Measurements from ENCODE around the gene SLC2A3.
"Not testable (repeated sequence)": the region's sequence is repeated elsewhere in the genome, so short reads cannot be mapped to it uniquely, and the experiment has no call there.

Gene SLC2A3

GRCh38 chr12:7954418-7954817 is 18.4 kb upstream of the SLC2A3 start:
- H3K4me3 ChIP-seq, result not testable (repeated sequence)

DNA sequence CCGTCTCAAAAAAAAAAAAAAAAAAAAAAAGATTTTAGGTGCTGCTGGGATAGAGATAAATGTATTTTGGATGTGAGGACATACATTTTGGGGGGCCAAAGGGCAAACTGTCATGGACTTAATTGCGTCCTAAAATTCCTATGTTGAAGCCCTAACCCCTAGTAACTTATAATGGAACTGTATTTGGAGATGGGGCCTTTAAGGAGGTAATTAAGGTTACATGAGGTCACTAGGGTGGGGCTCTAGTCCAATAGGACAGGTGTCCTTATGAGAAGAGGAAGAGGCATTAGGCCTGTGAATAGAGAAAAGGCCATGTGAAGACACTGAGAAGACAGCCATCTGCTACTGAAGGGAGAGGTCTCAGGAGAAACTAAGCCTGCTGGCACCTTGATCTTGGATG is 17.9 kb upstream of the SLC2A3 start:
- not testable (repeated sequence) for H3K27ac ChIP-seq, H3K4me3 ChIP-seq

More at GRCh38 chr12:7954418-7954817, 18.4 kb upstream of the SLC2A3 start:
- not testable (repeated sequence) for H3K27ac ChIP-seq

DNA sequence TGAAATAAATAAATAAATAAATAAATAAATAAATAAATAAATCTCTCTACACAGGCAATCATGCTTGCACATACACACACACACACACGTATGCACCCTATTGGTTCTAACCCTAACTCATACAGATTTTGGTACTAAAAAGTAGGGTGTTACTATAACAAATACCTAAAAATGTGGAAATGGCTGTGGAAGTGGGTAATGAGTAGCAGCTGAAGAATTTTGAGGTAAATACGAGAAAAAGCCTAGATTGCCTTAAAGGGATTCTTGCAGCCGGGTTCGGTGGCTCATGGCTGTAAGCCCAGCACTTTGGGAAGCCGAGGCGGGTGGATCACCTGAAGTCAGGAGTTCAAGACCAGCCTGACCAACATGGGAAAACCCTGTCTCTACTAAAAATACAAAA is 15.7 kb upstream of the SLC2A3 start:
- Histone ChIP-seq H3K4me3 (no peak overlapping the region), H3K27ac (no peak overlapping the region)

GRCh38 chr12:7950230-7950943 is 14.4 kb upstream of the SLC2A3 start:
- H3K4me3 ChIP-seq, H3K27ac ChIP-seq: not testable (repeated sequence)

GRCh38 chr12:7948589-7949260 is 12.7 kb upstream of the SLC2A3 start:
- Histone ChIP-seq H3K4me3 (no peak overlapping the region), H3K27ac (peak overlapping the region in 1 of 21 experiments; percentile 34)

DNA sequence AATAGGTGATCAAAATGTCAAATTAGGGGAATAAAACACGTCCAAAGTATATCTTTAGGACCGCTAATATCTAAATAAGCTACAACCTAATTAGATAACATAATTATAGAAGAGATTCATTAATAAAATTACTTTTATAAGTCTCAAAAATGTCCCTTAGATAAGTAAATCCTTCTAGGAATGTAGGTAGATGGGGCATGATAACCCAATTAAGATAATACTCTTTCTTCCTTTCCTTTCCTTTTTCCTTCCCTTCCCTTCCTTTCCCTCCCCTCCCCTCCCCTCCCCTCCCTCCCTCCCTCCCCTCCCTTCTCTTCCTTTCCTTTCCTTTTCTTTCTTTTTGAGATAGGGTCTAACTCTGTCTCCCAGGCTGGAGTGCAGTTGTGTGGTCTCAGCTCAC is 11.0 kb upstream of the SLC2A3 start:
- Histone ChIP-seq H3K27ac (no peak overlapping the region), H3K4me3 (no peak overlapping the region)

DNA sequence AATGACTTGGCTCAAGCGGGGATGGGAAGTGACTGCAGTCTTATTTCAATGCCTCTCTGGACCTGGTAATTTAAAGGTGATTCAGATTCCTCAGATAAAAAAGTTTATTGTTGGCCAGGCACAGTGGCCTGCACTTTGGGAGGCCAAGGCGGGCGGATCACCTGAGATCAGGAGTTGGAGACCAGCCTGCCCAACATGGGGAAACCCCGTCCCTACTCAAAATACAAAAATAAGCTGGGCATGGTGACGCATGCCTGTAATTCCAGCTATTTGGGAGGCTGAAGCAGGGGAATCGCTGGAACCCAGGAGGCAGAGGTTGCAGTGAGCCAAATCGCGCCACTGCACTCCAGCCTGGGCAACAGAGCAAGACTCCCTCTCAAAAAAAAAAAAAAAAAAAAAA is 8.8 kb upstream of the SLC2A3 start:
- not testable (repeated sequence) for H3K27ac ChIP-seq, H3K4me3 ChIP-seq

- H3K4me3 ChIP-seq, result no peak overlapping the region
- no peak overlapping the region for H3K27ac ChIP-seq
Observed at GRCh38 chr12:7940906-7941305, 4.9 kb upstream of the SLC2A3 start.

DNA sequence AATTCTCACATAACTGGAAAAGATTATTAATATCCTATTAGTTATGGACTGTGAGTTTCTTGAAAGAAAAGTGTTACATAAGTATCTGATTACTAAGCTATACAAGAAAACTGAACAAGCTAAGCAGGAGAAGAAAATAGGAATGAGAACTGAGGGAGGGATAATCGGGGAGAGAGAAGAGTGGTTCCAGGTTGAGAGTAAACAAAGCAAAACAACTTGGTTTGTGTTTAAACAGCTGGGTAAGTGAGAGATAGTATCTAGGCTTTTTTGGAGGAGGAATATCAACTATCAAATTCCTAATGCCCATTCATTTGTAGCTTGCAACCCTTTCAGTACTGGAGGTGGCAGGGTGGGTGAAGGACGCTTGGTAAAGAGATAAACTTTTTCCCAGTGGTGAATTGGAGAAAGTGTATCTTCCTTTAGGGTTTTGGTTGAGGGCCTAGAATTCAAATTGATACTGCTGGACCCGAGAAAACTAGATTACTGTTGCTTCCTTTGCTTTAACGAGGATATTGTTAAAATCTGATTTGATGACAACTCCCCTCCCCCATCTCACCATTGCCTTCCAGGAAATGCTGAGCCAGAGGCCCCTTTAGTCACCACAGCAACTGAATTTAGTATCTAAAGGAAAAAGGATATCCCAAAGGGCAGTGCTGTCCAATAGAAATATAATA is 2.0 kb upstream of the SLC2A3 start:
- no peak overlapping the region for H3K4me3 ChIP-seq
- H3K27ac ChIP-seq, result peak overlapping the region in 11 of 21 experiments; percentile 12 to 74 (median 55)

DNA sequence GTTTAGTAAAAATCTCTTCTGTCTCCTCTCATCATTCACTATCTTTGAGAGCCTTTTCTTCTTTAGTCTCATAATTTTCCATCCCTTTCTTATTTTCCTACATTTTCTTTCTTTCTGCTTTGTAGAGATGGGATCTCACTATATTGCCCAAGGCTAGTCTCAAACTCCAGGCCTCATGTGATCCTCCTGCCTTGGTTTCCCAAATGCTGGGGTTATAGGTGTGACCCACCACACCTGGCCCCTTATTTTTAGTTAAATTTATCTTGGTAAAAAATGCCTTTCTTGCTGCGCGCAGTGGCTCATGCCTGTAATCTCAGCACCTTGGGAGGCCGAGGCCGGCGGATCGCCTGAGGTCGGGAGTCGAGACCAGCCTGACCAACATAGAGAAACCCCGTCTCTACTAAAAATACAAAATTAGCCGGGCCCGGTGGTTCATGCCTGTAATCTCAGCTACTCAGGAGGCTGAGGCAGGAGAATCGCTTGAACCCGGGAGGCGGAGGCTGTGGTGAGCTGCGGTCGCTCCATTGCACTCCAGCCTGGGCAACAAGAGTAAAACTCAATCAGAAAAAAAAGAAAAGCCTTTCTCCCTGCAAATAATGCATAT is 996 bp downstream of the SLC2A3 start:
- Histone ChIP-seq H3K27ac (peak overlapping the region in 20 of 21 experiments; percentile 25 to 91 (median 81)), H3K4me3 (peak overlapping the region; percentile 39 to 73 (median 55))

DNA sequence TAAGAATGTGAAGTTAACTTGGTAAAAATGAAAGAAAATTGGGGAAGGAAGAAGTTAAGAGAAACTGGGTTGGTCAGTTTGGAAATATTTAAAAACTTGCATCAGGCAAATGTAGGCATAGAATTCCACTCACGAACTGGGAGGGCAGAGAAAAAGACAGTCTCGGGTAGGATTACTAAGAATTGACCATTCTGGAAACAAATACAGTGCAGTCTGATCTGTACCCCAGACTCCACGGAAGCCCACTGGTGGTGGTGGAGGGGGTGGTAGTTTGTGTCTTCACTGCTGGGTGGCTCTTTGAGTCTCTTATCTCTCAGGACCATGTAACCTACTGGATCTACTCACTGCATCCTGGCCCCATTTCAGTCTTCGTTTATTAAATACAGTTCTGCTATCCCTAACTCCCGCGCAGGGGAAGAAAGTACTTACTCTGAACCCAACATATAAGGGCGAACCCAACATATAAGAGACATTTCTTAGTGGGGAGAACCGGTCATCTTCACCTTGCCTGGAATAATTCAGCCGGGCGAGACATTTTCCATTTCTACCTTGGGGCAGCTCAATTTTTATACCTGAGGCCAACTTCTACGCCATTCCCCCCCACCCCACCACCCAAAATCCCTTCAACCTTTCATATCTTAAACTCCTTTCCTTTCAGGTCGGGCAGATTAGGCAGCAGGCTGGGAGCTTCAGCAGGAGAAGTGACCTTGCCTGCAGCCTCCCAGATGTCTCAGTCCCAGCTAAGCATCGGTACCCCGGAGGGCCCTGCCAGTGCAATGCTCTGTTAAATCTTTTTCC is 1.7 kb downstream of the SLC2A3 start:
- peak overlapping the region in 20 of 21 experiments; percentile 25 to 91 (median 81) for H3K27ac ChIP-seq
- peak overlapping the region; percentile 39 to 73 (median 55) for H3K4me3 ChIP-seq

DNA sequence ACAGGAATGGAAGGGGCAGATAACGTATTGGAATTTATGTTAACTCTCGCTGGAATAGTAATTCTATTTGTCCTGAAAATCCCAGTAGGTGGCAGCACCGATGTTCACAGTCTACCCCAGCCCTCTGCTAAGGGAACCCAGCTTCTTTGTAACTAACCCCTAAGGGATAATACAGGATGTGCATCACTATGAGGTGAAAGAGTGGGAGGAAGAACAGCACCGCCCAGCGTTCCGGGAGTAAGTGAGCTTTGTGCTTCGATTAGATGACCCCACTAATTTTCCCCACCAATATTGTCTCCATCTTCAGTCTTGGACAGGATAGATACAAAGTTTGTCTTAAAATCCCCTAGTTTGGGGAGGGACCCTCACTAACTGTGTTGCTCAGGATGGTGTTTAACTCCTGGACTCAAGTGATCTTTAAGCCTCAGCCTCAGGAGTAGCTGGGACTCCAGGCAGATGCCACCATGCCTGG is 2.7 kb downstream of the SLC2A3 start:
- Histone ChIP-seq H3K27ac (peak overlapping the region in 17 of 21 experiments; percentile 20 to 91 (median 83)), H3K4me3 (peak overlapping the region; percentile 19 to 73 (median 49))

DNA sequence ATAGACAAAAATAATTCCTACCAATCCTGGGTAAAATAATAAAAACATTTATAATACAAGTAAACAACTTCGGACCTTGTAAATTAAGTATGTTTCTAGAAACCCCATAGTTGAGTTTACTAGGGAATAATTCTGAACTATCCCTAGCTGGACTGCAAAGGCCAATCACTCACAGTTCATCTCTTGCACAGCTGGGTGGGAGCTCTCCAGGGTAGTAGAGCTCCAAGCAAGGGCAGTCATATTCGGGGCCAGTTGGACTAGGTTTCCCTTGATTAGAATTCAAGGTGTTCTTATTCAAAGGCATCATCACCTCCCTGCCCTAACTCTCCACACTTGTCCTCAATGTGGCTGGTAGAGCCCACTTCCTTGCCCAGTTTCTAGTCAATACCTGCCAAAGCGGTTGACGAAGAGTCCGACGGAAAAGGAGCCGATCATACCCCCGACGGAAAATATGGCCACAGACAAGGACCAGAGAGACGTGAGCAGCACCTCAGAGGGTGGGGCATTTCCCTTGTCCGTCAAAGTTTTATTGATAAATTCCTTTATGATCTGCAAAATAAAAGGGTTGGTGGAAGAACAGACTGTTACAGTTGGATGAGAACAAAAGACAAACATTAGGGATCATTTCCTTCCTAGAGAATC is 3.3 kb downstream of the SLC2A3 start:
- peak overlapping the region in 2 of 7 experiments; percentile 61 to 73 for H3K4me3 ChIP-seq
- peak overlapping the region in 6 of 21 experiments; percentile 24 to 89 (median 59) for H3K27ac ChIP-seq

GRCh38 chr12:7929083-7929792 is 6.7 kb downstream of the SLC2A3 start:
- Histone ChIP-seq H3K27ac (no peak overlapping the region), H3K4me3 (no peak overlapping the region)

GRCh38 chr12:7927470-7927869 is 8.5 kb downstream of the SLC2A3 start:
- Histone ChIP-seq H3K27ac (no peak overlapping the region), H3K4me3 (no peak overlapping the region)

DNA sequence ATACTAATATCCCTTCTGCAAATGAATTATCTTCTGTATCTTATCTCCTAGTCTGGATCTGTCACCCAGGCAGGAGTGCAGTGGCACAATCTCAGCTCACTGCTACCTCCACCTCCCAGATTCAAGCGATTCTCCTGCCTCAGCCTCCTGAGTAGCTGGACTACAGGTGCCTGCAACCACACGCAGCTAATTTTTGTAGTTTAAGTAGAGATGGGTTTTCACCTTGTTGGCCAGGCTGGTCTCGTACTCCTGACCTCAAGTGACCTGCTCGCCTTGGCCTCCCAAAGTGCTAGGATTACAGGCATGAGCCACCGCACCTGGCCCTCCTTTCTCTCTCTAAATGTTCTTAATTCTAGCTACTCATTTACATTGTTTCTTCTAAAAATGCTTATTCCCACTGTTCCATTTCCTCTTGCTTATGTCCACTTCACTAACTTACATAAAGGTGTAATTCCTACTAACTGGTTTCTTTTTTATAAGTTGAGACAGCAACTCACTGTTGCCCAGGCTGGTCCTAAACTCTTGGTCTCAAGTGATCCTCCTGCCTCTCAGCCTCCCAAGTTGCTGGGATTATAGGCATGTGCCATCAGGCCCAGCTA is 9.8 kb downstream of the SLC2A3 start:
- not testable (repeated sequence) for H3K4me3 ChIP-seq, H3K27ac ChIP-seq

DNA sequence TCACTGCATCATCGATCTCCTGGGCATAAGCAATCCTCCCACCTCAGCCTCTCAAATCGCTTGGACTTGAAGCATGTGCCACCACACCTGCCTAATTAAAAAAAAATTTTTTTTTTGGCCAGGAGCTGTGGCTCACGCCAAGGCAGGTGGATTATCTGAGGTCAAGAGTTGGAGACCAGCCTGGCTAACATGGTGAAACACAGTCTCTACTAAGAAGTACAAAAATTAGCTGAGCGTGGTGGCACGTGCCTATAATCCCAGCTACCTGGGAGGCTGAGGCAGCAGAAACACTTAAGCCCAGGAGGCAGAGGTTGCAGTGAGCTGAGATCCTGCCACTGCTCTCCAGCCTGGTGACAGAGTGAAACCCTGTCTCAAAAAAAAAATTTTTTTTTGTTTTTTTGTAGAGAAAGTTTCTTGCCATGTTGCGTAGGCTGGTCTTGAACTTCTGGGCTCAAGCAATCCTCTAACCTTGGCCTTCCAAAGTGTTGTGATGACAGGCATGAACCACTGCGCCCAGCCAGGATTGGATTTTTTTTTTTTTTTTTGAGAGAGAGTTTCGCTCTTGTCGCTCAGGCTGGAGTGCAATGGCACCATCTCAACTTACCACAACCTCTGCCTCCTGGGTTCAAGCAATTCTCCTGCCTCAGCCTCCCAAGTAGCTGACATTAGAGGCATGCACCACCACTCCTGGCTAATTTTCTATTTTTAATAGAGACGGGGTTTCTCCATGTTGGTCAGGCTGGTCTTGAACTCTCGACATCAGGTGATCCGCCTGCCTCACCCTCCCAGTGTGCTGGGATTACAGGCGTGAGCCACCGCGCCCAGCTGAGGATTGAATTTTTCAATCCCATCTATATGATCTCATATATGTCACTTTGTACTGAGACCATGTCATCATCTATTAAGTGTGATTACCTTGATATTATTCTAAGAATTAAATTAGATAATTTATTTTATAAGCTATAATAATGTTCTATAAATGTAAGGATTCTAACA is 12.4 kb downstream of the SLC2A3 start:
- Histone ChIP-seq H3K27ac (no peak overlapping the region), H3K4me3 (no peak overlapping the region)
